Measurements from ENCODE around the gene SNRPA1. TPM values are rescaled to one million over a fixed set of nuclear protein-coding genes. Genes with fewer than 3 reads are reported as not detected.
A peak's percentile ranks its signal among the peaks of the same experiment; 100 is the strongest.

The SNRPA1 gene
- total and polyA plus RNA-seq, 9 of the 15 experiments (the other 6 are each of a cell fraction or from before 2014, with no cell fraction given), result 62.7 to 245 (median 189) TPM

GRCh38 chr15:101255615-101256241 lies 39.3 kb downstream of the SNRPA1 start (continued):
- peak; percentile 69 for TF ChIP-seq PKNOX1 (IDR thresholded peaks at IDR 0.05)
- TF ChIP-seq BRCA1 (IDR thresholded peaks at IDR 0.05), result no peak
- TF ChIP-seq BRCA1 (CRISPR knock-in tag; IDR thresholded peaks at IDR 0.05), result no peak
- peak; percentile 87 for TF ChIP-seq CREM (IDR thresholded peaks at IDR 0.05; ENCODE audit: low read depth)
- TF ChIP-seq NFE2 (IDR thresholded peaks at IDR 0.05; ENCODE audit: low read depth), result peak; percentile 99
- TF ChIP-seq ZNF639 (CRISPR knock-in tag; conservative IDR thresholded peaks at IDR 0.05 in 1 of 2, IDR thresholded peaks at IDR 0.05 in 1 of 2), result 0 out of 4 replicates have a peak, but pooled peaks of 1 of the 2 experiments have one; percentile 31
- TF ChIP-seq USF1 (CRISPR knock-in tag; IDR thresholded peaks at IDR 0.05), result no peak
- TF ChIP-seq ZNF318 (IDR thresholded peaks at IDR 0.05; ENCODE audit: borderline replicate concordance in 1 of 2, low read depth in 1 of 2), result peak in 1 of 2 experiments; percentile 82; a peak in 2 of 4 replicates
- 0 out of 2 replicates have a peak, but pooled peaks have one; percentile 51 for TF ChIP-seq ZNF24 (IDR thresholded peaks at IDR 0.05)
- no peak for TF ChIP-seq IFI16 (CRISPR knock-in tag; IDR thresholded peaks at IDR 0.05)
- TF ChIP-seq NR0B1 (IDR thresholded peaks at IDR 0.05; ENCODE audit: partially characterized antibody), result no peak
- TF ChIP-seq ATF1 (CRISPR knock-in tag; IDR thresholded peaks at IDR 0.05), result no peak
- TF ChIP-seq ATF1 (tag; IDR thresholded peaks at IDR 0.05), result peak; percentile 81
- TF ChIP-seq FOSL1 (tag; conservative IDR thresholded peaks at IDR 0.05), result peak; percentile 98
- TF ChIP-seq PHF20 (IDR thresholded peaks at IDR 0.05; ENCODE audit: partially characterized antibody), result peak; percentile 68

Measured in K562 (cell line).